Effector CD4-positive, alpha-beta T cell (primary cell): ENCODE data around the gene PRELP.
"Not testable (repeated sequence)": the region's sequence is repeated elsewhere in the genome, so short reads cannot be mapped to it uniquely, and the experiment has no call there.

Experiments used
- DNase-seq: peaks from one replicate; pipeline ENCODE4 v3.0.0-alpha.2; 2020

PRELP gene

GRCh38 chr1:203454986-203455471 lies 20.6 kb upstream of the PRELP start:
- no peak for DNase-seq

GRCh38 chr1:203455706-203456105 lies 19.9 kb upstream of the PRELP start:
- no peak for DNase-seq

GRCh38 chr1:203456577-203456976 lies 19.0 kb upstream of the PRELP start:
- DNase-seq, result no peak

- DNase-seq, result no peak
Measured at GRCh38 chr1:203458078-203458477, 17.5 kb upstream of the PRELP start.

GRCh38 chr1:203459671-203460201 lies 15.9 kb upstream of the PRELP start:
- DNase-seq, result no peak

GRCh38 chr1:203461717-203462116 lies 13.9 kb upstream of the PRELP start:
- DNase-seq, result no peak

- no peak for DNase-seq
Measured at GRCh38 chr1:203462143-203462542, 13.5 kb upstream of the PRELP start.

GRCh38 chr1:203462878-203463277 lies 12.7 kb upstream of the PRELP start:
- DNase-seq, result no peak

- no peak for DNase-seq
Measured at GRCh38 chr1:203463469-203464062, 12.0 kb upstream of the PRELP start.

GRCh38 chr1:203464226-203464625 lies 11.4 kb upstream of the PRELP start:
- no peak for DNase-seq

- no peak for DNase-seq
Measured at GRCh38 chr1:203464743-203465142, 10.9 kb upstream of the PRELP start.

GRCh38 chr1:203465146-203465798 lies 10.3 kb upstream of the PRELP start:
- DNase-seq, result no peak

- no peak for DNase-seq
Measured at GRCh38 chr1:203465948-203466347, 9.7 kb upstream of the PRELP start.

GRCh38 chr1:203466906-203467549 lies 8.6 kb upstream of the PRELP start:
- DNase-seq, result not testable (repeated sequence)

GRCh38 chr1:203467550-203467921 lies 8.1 kb upstream of the PRELP start:
- no peak for DNase-seq

- no peak for DNase-seq
Measured at GRCh38 chr1:203468326-203468725, 7.3 kb upstream of the PRELP start.

- DNase-seq, result no peak
Measured at GRCh38 chr1:203470240-203470639, 5.4 kb upstream of the PRELP start.

- no peak for DNase-seq
Measured at GRCh38 chr1:203471841-203472240, 3.8 kb upstream of the PRELP start.

GRCh38 chr1:203473281-203473680 lies 2.3 kb upstream of the PRELP start:
- DNase-seq, result no peak

GRCh38 chr1:203473781-203474305 lies 1.8 kb upstream of the PRELP start:
- no peak for DNase-seq

- no peak for DNase-seq
Measured at GRCh38 chr1:203476216-203476814, 709 bp downstream of the PRELP start.

GRCh38 chr1:203477748-203478147 lies 2.1 kb downstream of the PRELP start:
- DNase-seq, result no peak

- no peak for DNase-seq
Measured at GRCh38 chr1:203478231-203478630, 2.6 kb downstream of the PRELP start.
